ENCODE results near the gene SPDYA. TPM values are rescaled to one million over a fixed set of nuclear protein-coding genes. Genes with fewer than 3 reads are reported as not detected.

The SPDYA gene
- total and polyA plus RNA-seq, 2 of the 13 experiments (the other 11 are each of a cell fraction or from before 2014, with no cell fraction given), result 0.32 to 0.75 TPM

DNA sequence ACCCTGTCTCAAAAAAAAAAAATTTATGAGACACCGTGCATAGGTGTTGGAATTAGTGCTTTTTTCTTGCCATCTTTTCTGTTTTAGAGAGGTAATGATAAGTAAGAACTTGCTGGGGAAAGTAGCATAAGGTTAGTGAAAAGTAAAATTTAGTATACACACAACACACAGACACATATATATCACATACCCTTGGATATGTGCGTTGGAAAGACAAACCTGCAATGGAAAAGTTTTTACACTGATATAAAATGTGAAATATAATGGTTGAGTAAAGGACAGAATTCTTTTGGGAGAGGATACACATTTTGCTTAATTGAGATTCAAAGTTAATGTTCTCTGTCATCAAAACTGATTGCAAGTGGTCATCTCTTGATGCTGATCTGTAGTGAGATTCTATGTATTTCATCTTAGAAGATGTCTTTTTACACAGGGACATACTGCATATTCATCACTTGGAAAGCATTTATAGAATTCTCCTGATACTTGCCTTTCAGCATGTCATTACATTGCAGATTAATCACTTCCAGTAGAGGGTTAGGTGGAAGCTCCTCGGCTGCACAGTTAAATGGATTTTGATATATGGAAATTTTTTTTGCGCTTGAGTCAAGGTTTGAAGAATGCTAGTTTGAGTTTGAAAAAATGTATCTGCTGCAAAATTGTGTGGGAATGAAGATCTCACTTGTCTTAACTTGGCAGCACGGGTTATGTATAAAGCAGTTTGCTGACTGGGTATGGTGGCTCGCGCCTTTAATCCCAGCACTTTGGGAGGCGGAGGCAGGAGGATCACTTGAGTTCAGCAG is 45.5 kb upstream of the SPDYA start:
- no peak for ATAC-seq
- H3K9me3 ChIP-seq (ENCODE audit: low read length), result no peaks in the 10 kb centered on the region

More for the DNA sequence above, 45.5 kb upstream of the SPDYA start:
- CTCF ChIA-PET (ENCODE audit: low intra/inter-chr PET ratio, low total read pairs), result no interaction called here
- in situ Hi-C loops (cut with HindIII; ENCODE audit: extremely low pct_ligation_motif_present, low pct_unique_long_range_greater_than_20kb) (no loop called here), intact Hi-C loops (cut with micrococcal nuclease; ENCODE audit: unreplicated experiment) (no loop called here)
- POLR2A ChIA-PET, result interaction anchor here (0.6 kb wide), 1 partner anchor 18 kb away, joined by 3 read pairs; no protein-coding TSS in a partner anchor
- Histone ChIP-seq H3K4me2 (ENCODE audit: low read depth, low read length) (no peak overlapping the region), H3K36me3 (replicated peaks in 1 of 2; ENCODE audit: control insufficient read depth in 1 of 2, insufficient read depth in 2 of 2, low read length in 2 of 2) (peaks cover 2 to 6% of the 10 kb centered on the region in 2 experiments; a peak in 3 of 5 replicates), H3K27me3 (ENCODE audit: control insufficient read depth in 1 of 2, insufficient read depth in 2 of 2, low read length in 2 of 2) (no peaks in the 10 kb centered on the region), H4K20me1 (ENCODE audit: insufficient read depth, low read length) (peaks cover 85% of the 10 kb centered on the region), H3K4me1 (ENCODE audit: insufficient read depth, low read length) (peaks cover 20% of the 10 kb centered on the region), H3K9ac (ENCODE audit: insufficient read depth, low read depth, low read length) (no peak overlapping the region), H2AFZ (ENCODE audit: low read length) (no peak overlapping the region), H3K4me3 (replicated peaks in 1 of 3; ENCODE audit: insufficient read depth in 1 of 3, low read depth in 2 of 3, low read length in 3 of 3) (no peak overlapping the region), H3K79me2 (ENCODE audit: insufficient read depth, low read length) (peaks cover 99% of the 10 kb centered on the region), H3K27ac (ENCODE audit: extremely low read length, insufficient read depth, low read length) (no peak overlapping the region)
- 96% methylated on average over 8 of the region's 8 CpGs for WGBS (ENCODE audit: low lambda C conversion rate)
- FAIRE-seq (no peak), DNase-seq (ENCODE audit: low spot score) (no peak)
- BruUV-seq (replicated peaks), result no TSS peak
- TF ChIP-seq ZNF557 (CRISPR knock-in tag; IDR thresholded peaks at IDR 0.05), result no peak
- no peak for TF ChIP-seq ZNF383 (CRISPR knock-in tag; IDR thresholded peaks at IDR 0.05; ENCODE audit: borderline replicate concordance)
- no peak for TF ChIP-seq NPAS2 (CRISPR knock-in tag; IDR thresholded peaks at IDR 0.05; ENCODE audit: borderline replicate concordance)
- no peak for TF ChIP-seq ZBTB42 (CRISPR knock-in tag; IDR thresholded peaks at IDR 0.05)
- no peak for TF ChIP-seq TRIM24 (CRISPR knock-in tag; IDR thresholded peaks at IDR 0.05)
- TF ChIP-seq, protein P1, sequence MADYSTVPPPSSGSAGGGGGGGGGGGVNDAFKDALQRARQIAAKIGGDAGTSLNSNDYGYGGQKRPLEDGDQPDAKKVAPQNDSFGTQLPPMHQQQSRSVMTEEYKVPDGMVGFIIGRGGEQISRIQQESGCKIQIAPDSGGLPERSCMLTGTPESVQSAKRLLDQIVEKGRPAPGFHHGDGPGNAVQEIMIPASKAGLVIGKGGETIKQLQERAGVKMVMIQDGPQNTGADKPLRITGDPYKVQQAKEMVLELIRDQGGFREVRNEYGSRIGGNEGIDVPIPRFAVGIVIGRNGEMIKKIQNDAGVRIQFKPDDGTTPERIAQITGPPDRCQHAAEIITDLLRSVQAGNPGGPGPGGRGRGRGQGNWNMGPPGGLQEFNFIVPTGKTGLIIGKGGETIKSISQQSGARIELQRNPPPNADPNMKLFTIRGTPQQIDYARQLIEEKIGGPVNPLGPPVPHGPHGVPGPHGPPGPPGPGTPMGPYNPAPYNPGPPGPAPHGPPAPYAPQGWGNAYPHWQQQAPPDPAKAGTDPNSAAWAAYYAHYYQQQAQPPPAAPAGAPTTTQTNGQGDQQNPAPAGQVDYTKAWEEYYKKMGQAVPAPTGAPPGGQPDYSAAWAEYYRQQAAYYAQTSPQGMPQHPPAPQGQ (CRISPR knock-in tag; IDR thresholded peaks at IDR 0.05; ENCODE audit: borderline replicate concordance), result no peak
- TF ChIP-seq RCOR2 (CRISPR knock-in tag; IDR thresholded peaks at IDR 0.05), result no peak
- TF ChIP-seq ZNF740 (CRISPR knock-in tag; IDR thresholded peaks at IDR 0.05), result no peak
- TF ChIP-seq ZKSCAN8 (CRISPR knock-in tag; IDR thresholded peaks at IDR 0.05; ENCODE audit: borderline replicate concordance), result no peak
- TF ChIP-seq ATRX (CRISPR knock-in tag; IDR thresholded peaks at IDR 0.05; ENCODE audit: borderline replicate concordance), result no peak
- TF ChIP-seq, protein P2, sequence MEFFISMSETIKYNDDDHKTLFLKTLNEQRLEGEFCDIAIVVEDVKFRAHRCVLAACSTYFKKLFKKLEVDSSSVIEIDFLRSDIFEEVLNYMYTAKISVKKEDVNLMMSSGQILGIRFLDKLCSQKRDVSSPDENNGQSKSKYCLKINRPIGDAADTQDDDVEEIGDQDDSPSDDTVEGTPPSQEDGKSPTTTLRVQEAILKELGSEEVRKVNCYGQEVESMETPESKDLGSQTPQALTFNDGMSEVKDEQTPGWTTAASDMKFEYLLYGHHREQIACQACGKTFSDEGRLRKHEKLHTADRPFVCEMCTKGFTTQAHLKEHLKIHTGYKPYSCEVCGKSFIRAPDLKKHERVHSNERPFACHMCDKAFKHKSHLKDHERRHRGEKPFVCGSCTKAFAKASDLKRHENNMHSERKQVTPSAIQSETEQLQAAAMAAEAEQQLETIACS (CRISPR knock-in tag; IDR thresholded peaks at IDR 0.05), result no peak
- no peak for TF ChIP-seq TMF1 (CRISPR knock-in tag; IDR thresholded peaks at IDR 0.05; ENCODE audit: low read depth)
- TF ChIP-seq ZNF232 (CRISPR knock-in tag; IDR thresholded peaks at IDR 0.05; ENCODE audit: borderline replicate concordance), result no peak

Measured in HepG2 (cell line).